Kidney epithelial cell (primary cell): ENCODE data around the gene PSPH. TPM values are rescaled to one million over a fixed set of nuclear protein-coding genes. Genes with fewer than 3 reads are reported as not detected.
A peak's percentile ranks its signal among the peaks of the same experiment; 100 is the strongest.
"Not testable (repeated sequence)": the region's sequence is repeated elsewhere in the genome, so short reads cannot be mapped to it uniquely, and the experiment has no call there.

Experiments
- DNase-seq: peaks from one replicate; pipeline ENCODE4 v3.0.0-alpha.2; 2010; ENCODE audit warnings: low read depth
- H3K27me3 ChIP-seq: 2 replicates; pipeline ENCODE4 v1.6.0; 2011; ENCODE audit warnings: low read length; ENCODE audit not compliant: control insufficient read depth, insufficient read depth
- H3K36me3 ChIP-seq: 2 replicates; pipeline ENCODE4 v1.5.1; 2011; ENCODE audit warnings: low read length; ENCODE audit not compliant: control insufficient read depth, insufficient read depth
- H3K4me3 ChIP-seq: 2 replicates; pipeline ENCODE4 v1.5.1; 2011; ENCODE audit warnings: low read depth, mild to moderate bottlenecking, control low read depth, low read length
- CTCF ChIP-seq: IDR thresholded peaks from 2 replicates; pipeline ENCODE4 v1.5.1; 2011; ENCODE audit warnings: mild to moderate bottlenecking, moderate library complexity, low read length, control low read depth, inconsistent platforms; ENCODE audit not compliant: insufficient read depth, poor library complexity, severe bottlenecking
- total RNA-seq: library from RNA; depleted of rRNA; stranded (reverse); fragments of >200 nt; gene quantifications from 2 replicates; pipeline ENCODE4 v1.2.3, GENCODE V29; 2015

Gene PSPH
- total RNA-seq, 1 donor from 2014 or later, result 81.4 TPM

GRCh38 chr7:56063500-56063881, 12.2 kb upstream of the PSPH start:
- Histone ChIP-seq H3K4me3 (no peak overlapping the region), H3K27me3 (no peaks in the 10 kb centered on the region), H3K36me3 (no peaks in the 10 kb centered on the region)
- TF ChIP-seq CTCF, result no peak
- no peak for DNase-seq

- Histone ChIP-seq H3K27me3 (no peaks in the 10 kb centered on the region), H3K4me3 (no peak overlapping the region), H3K36me3 (no peaks in the 10 kb centered on the region)
- no peak for DNase-seq
- TF ChIP-seq CTCF, result no peak
These were observed 11.1 kb upstream of the PSPH start for GRCh38 chr7:56062382-56062781.

- Histone ChIP-seq H3K36me3 (no peaks in the 10 kb centered on the region), H3K4me3 (no peak overlapping the region), H3K27me3 (no peaks in the 10 kb centered on the region)
- no peak for TF ChIP-seq CTCF
- no peak for DNase-seq
These were observed 2.7 kb upstream of the PSPH start for GRCh38 chr7:56053993-56054392.

- no peaks in the 10 kb centered on the region for H3K36me3 ChIP-seq
- no peak for TF ChIP-seq CTCF
- H3K27me3 ChIP-seq, result no peaks in the 10 kb centered on the region
- no peak for DNase-seq
- H3K4me3 ChIP-seq, result no peak overlapping the region
These were observed 2.1 kb upstream of the PSPH start for GRCh38 chr7:56053379-56053778.

- TF ChIP-seq CTCF, result no peak
- no peaks in the 10 kb centered on the region for H3K36me3 ChIP-seq
- peak overlapping the region; percentile 98 for H3K4me3 ChIP-seq
- no peaks in the 10 kb centered on the region for H3K27me3 ChIP-seq
- no peak for DNase-seq
These were observed 248 bp downstream of the PSPH start for GRCh38 chr7:56051053-56051338.

GRCh38 chr7:56048763-56049162, 2.5 kb downstream of the PSPH start:
- H3K27me3 ChIP-seq, DNase-seq, H3K4me3 ChIP-seq, H3K36me3 ChIP-seq: not testable (repeated sequence)
